Bone marrow (tissue), 2 donors: ENCODE measurements around the gene DUSP1.

ENCODE experiments used
- DNase-seq, 2 donors: peaks; one replicate each; lab custom pipeline; 2025; lab: John Stamatoyannopoulos, UW

Gene DUSP1

DNA sequence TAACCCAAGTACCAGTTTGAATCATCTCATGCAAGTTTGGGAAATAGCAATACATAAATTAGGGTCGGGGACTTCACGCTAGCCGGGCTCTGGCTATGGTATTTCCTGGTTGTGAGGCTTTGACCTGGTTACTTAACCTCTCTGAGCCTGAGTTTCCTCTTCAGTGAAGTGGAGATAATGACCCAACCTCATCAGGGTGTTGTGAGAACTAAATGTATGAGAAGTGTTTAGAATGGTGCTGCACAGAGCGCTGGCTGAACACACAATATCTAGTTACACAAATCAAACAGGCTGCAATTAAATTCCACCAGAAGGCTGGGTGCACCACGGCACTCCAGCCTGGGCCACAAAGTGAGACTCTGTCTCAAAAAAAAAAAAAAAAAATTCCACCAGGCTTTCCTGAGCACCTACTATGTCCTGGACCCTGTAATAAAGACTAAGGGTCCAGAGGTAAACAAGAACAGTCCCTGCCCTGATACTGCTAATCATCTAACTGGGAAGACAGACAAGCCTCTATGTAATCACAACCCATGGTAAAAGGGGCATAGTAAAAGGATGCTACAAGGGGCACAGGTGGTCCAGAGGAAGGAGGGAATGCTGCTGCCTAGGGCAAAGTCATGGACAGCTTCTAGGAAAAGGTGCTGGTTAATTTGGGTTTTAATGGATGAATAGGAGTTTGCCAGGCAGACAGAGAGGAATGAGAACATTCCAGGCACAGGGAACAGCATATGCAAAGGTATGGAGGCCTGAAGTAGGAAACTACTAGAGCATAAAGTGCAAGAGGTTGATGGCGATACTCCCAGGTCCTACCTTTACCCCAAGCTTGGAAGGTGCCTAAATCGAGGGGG, 27.7 kb downstream of the DUSP1 start:
- DNase-seq, result no peak

DNA sequence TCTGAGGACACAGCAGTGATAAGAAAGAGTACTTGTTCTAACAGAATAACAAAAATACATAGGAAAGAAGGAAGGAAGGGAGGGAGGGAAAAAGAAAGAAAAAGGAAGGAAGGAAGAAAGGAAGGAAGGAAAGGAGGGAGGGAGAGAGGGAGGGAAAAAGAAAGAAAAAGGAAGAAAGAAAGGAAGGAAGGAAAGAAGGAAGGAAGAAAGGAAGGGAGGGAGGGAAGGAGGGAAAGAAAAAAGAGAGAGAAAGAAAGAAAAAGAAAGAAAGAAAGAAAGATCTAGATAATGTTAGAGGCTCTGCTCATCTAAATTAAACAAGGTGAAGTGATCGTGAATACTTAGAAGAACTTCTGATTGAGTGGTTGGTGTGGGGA, 29.8 kb downstream of the DUSP1 start:
- DNase-seq, result no peak

DNA sequence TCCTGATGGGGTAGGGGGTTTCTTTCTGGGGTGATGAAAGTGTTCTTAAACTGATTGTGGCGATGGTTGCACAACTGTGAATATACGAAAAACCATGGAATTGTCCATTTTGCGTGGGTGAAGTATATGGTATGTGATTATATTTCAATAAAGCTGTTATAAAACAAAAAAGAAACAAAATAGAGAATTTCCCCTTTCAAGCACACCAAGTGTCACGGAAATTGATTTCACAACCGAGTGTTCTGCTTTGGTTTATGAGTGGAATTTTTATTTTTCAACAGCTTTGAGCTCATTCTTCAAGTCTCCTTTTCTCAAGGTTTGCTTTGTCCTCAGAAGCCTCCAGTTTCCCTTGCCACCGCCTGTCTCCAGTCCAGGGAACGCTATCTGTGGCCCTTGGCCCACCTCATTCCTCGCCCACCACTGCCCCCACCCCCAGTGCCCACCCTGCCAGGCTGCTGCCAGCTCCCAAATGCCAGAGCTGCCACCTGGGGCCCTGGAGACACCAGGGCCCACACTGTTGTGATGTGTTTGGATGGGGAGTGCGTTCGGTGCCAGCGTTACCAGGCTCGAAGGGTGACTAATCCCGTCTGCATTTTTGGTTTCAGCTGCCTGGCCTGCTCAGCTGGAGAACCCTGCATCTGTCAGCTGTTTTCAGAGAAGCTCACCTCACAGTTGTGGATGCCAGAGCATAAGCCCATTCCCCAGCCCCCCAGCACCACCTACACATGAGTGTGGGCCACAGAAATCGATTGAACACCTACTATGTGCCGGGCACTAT, 30.4 kb downstream of the DUSP1 start:
- no peak for DNase-seq

DNA sequence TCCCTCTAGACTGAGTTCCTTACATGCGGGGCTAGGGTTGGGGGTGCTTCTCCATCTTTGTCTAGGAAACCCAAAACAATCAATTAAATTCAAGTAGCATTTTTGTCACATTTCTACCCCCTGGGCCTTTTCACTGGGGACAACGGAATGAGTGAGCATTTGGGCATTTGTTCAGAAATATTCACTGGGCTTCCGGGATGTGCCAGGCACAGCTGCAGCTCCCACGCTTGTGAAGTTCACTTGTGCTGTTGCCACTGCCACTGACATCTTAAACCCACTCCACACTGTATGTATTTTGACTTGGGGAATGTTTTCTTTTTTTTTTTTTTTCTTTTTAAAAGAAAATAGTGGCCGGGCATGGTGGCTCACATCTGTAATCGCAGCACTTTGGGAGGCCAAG, 31.6 kb downstream of the DUSP1 start:
- no peak for DNase-seq

DNA sequence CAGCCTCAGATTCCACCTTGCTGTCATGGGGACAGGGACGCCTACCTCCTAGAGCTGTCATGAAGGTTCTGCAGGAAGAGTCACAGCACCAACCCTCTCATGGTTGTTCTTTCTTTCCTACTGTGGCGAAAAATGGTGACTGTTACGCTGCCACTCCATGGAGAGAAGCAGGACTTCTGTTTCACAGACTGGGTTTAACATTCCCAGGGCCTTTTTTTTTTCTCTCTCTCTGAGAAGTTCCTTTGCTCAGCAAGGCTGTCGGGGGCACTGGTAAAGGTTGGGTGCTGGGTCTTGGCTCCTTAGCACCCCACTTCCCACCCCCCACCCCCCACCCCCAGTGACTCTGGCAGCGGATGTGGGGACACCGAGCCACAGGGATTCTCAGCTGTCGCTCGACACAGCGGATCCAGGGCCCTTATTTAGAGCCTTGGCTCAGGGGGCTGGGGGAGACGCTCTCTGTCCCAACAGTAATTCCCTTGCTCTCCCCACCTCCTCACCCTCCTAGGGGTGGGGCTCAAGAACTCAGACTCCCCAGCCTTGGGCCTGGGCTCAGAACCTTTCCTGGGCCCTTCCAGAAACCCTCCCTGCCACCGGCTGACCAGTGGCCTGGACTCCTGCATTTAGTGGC, 34.4 kb downstream of the DUSP1 start:
- DNase-seq, result no peak

DNA sequence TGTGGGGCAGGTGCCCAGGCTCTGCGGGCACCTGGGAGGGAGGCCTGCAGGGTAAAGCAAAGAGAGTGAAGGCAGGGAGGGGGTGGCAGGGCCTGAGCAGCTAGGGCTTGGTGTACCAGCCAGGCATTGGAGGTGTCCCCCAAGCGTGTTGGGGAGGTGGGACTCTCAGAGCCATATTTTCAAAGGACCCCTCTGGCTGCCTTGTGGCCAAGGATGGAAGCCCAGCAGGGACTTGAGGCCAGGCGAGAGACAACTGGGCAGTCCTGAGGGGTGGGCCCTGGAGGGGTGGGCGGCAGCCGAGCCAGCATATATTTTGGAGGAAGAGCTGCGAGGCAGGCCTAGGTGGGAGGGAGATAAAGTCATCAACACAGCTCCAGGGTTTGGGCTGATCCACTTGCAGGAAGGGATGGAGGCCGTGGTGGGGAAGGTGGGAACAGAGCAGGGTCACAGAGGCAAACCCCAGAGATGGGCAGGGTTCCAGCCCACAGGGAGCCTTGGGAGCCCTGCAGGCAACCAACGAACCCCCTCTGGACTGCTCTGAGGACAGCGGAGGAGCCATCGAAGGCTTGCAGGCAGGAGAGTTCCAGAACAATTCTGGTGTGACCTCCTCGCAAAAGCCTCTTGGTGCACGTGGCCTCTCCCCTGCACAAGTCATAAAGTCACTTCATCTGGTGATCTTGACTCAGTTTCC, 35.7 kb downstream of the DUSP1 start:
- no peak for DNase-seq

DNA sequence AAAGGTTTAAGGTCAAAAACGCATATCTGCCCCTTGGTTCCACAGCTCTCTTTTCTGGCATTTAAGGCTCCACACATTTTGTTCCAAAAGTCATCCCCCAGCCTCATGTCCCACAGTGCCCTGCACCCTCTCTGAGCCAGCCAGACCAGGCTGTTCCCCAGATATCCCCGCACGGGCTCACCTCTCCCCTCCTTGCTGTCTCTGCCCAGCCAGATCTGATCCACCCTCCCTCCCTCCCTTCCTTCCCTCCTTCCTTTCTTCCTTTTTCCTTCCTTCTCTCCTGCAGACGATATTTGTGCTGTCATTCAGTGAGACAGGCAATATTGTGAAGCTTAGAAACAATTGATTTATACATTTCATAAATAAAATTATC, 37.0 kb downstream of the DUSP1 start:
- DNase-seq, result no peak

DNA sequence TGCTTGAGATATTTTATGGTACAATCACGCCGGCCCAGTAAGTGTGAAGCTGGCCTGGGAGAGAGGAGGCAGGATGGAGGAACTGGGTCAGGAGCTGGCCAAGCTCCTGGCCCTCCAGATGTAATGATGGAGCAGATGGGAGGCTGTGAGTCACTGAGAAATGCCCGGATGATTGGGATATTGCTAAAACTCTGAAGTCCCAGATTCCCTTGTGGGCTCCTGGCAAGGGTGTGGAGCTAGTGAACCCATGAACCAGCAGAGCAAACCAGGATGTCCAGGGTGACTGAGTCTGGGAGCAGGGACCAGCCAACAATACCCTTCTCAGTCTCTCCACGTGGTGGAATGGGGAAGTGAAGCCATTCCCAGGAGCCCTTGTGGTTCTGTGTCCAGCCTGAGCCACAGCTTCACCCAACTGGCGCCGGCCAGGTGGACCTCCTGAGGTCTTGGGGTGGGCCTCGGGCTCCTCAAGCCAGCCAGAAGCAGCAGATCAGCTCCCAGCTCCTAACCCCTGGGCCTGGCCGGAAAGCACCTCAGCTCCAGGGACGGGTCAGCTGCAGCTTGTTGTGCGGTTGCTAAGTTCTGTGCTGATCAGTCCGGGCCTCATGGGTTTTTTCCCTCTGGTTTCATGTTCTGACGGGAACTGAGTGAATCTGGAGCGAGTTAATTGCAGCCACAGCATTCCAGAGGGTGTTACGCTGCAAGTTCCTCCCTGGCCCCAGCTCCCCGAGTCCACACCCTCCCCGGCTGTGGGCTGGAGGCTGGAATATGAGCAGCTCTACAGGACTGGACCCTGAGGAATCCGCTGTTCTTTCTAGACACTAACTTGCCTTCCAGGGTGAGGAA, 37.6 kb downstream of the DUSP1 start:
- no peak for DNase-seq

DNA sequence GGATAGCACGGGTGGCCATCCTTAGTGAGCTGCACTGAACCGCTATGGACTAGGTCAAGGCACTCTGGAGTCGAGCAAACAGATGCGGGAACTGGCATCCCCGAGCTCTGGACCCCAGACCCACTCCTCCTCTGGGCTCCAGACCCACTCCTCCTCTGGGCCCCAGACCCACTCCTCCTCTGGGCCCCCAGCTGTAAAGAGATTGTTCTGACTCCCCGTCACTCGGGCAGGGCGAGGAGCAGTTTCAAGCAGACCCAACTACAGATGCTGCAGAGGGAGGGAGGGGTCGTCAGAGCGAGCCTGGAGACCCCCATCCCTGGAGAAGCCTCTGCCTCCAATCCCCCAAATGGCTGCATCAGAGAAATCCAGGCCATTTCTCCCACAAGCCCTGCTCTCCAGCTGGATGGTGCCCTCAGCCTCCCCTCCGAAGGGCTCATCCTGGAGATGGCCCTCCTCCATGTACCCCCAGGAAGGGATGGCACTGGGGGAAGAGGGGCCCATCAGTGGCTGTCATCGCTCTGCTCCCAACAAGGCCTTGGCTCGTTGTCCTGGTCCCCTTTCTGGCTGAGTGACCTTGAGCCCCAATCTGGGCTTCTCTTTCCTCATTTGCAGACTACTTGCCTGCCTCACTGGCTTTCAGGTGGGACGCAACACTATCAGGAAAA, 38.7 kb downstream of the DUSP1 start:
- DNase-seq, result no peak

DNA sequence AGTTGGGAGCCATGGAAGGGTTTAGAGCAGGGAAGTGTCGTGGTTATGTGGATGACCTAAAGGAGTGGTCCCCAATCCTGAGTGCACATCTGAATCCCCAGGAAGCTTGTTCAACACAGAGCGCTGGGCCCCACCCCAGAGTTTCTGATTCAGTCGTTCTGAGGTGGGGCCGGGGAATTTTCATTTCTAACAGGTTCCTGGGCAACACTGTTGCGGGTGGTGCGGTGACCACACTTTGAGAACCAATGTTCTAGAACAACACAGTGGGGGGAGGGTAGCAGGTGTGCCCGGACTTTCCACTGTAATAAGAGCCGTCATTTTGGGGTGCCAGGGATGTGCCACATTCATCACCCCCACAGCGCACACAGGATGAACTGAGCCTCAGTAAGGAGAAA, 39.3 kb downstream of the DUSP1 start:
- DNase-seq, result no peak

DNA sequence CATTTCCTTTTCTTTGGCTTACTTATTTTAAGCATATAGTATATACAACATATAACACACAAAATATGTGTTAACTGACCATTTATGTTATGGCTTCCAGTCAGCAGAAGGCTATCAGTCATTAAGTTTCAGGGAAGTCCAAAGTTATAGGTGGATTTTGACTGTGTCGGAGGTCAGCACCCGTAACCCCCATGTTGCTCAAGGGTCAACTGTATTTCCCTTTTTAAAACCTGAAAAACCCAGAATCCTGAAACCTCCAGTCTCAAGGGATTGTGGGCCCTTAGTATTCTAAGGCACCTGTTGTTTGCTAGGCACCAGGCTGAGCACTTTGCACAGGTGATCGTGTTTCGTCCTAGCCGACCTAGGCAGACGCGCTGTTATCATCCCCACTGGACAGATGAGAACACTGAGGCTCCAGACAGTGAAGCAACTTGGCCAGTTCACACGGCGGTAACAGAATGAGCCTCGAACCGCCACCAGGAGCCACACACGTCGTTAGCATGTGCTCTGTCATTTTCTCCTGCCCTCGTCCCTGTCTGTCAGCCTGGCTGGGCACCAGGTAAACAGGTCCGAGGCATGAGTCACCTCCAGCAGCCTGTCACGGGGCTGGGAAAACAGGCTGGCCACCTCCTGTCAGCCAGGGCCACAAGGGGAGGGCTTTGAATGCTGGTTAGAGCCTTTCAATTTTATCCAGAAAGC, 39.9 kb downstream of the DUSP1 start:
- DNase-seq, result no peak

DNA sequence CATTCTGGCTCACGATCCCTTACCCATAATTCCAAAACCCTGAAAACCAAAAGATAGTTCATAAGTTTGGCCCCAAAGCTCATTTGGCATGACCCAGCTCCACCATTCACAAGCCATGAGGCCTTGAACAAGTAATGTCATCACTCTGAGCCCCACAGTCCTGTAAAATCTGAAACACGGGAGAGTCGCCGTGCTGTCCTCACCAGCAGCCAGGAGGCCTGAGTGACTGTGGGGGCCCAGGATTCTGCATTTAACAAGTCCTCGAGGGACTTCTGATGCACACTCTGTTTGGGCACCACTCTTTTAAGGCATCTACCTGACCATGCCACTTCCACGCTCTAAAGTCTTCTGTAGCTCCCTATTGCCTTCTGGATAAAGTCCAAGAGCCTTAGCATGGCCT, 40.8 kb downstream of the DUSP1 start:
- DNase-seq, result no peak

DNA sequence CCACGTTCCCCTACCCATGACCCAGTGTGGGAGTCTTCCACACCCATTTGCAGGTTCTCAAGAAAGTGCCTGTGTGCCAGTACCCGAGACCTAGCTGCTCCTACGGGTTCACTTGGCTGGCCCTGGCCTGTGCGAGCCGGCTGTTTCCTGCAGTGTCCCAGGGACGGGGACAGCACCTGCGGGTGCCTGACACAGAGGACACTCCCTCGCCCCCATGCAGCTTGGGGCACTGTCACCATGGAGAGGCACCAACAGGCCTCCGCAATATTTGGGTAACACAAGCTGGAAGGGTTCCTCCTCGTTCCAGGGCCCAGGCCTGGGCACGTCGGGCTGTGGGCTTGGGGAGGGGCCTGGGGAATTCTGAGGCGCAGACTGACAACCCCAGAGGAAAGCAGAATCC, 41.4 kb downstream of the DUSP1 start:
- no peak for DNase-seq

DNA sequence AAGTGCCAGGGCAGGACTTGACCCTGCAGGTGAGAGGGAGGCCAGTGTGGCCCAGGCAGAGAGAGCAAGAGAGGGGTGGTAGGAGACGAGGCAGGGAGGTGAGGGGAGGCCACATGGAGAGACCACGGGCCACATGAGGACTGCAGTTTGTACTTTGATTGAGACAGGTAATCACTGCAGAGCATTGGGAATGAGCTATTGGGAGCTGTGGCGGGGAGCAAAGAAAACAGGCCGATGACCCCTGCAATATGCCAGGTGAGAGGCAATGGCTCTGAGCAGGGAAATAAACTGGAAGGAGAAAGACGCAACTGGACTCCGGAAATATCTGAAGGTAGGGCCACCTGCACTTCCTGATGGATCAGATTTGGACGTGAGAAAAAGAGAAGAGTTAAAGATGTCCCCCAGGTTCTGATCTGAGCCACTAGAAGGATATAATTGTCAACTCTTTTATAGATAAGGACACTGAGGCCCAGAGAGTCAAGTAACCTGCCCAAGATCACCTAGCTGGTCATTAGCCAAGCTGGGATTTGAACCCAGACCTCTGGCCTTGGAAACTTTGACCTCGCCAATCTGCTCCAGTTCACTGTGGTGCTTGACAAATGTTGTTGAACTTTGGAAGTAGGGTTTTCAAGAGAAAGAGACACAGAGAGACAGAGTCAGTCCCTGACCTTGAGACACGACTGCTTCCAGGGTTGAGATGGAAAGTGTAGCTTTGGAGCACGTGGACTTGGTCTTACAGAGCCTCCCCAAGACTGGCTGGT, 42.3 kb downstream of the DUSP1 start:
- no peak for DNase-seq

DNA sequence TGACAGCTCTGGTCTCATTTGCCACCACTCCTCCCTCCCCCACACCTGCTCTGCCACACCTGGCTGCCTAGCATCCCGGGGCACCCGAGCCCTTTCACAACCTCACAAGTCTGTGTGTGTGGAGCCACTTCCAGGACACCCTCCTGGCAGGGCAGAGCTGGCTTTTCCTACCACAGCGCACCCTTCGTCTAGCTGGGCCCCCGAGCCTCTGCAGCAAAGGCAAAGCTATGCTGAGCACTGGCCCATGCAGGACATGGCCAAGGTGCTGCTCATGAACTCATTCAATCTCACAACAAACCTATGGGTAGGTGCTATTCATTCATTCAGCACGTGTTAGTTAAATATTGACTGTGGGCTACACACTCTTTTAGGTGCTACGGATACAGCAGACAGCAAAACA, 43.4 kb downstream of the DUSP1 start:
- DNase-seq, result no peak

DNA sequence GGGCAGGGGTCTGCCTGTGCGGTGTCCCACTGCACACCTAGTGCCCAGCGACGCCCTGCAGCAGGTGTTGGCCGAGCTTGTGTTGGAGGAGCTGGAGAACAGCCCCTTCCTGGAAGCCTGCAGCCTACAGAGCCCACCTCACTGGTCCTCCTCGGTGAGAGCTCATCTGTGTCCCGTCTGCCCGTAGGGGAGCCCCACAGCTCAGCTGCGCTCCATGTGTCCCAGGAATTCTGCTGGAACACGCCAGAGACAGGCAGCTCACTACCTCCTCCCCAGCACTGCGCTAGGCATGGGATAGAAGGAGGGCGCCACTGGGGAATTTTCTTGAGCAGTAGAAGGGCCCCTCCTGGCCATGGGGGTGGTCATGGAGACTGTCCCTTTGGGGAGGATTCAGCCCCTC, 44.0 kb downstream of the DUSP1 start:
- no peak for DNase-seq

DNA sequence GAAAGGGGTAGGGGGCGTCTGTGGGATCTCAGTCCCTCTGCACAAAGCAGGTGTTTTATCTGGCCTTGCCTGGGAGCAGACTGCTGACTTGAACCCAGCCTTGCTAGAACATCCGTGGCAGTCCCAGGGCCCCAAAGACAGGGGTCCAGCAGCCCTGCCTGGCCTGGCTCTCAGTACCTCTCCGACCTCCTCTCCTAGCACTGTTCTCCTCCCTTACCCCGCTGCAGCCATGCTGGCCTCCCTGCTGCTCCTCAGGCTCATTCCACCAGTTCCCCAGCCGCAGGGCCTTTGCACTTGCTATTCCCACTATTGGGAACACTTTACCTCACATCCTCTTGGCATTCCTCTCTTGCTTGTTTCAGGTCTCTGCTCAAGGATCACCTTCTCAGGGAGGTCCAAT, 45.2 kb downstream of the DUSP1 start:
- DNase-seq, result no peak

DNA sequence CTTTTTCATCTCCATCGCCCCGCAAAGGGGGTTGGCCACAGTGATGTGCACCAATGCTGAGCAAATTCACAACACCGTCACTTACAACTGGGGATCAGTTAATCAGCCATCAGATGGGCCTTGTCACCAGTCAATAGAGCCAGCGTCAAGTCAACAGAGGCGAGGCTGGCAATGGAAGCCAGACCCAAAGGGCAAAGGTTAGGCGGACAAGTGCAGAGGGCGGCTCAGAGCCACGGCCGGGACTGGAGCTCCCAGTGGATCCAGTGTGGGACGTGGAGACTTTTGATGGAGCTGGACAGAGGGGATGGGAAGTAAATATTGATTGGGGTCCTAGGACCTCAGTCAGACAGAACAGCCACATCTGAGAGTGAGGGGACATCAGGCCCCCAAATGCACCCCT, 45.7 kb downstream of the DUSP1 start:
- no peak for DNase-seq
